GM19328 (cell line): Measurements from ENCODE around the gene VPS51.
"Not testable (repeated sequence)": the region's sequence is repeated elsewhere in the genome, so short reads cannot be mapped to it uniquely, and the experiment has no call there.

Experiments
- ATAC-seq: cut with Tn5 transposase; IDR thresholded peaks from one replicate; pipeline ENCODE4 v1.9.1; 2021; ENCODE audit warnings: mild to moderate bottlenecking, moderate library complexity; ENCODE audit not compliant: unreplicated experiment

VPS51 gene

GRCh38 chr11:65118097-65118837 lies 22.3 kb downstream of the VPS51 start:
- no peak for ATAC-seq

DNA sequence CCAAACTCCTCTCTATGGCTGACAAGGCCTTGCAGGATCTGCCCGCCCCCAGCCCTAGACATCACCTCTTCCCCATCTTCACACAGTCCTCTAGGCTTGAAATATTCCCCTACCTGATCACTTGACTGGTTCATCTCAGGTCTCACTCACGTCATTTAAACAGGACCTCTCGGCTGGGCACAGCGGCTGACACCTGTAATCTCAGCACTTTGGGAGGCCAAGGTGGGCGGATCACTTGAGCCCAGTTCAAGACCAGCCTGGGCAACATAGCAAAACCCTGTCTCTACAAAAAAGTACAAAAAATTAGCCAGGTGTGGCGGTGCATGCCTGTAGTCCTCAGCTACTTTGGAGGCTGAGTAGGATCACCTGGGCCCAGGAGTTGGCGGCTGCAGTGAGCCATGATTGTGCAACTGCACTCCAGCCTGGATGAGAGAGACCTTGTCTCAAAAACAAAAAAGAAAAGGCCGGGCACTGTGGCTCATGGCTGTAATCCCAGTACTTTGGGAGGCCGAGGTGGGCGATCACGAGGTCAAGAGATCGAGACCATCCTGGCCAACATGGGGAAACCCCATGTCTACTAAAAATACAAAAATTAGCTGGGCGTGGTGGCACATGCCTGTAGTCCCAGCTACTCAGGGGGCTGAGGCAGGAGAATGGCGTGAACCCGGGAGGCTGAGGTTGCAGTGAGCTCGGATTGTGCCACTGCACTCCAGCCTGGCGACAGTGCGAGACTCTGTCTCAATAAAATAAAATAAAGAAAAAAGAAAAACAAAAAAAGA lies 23.1 kb downstream of the VPS51 start:
- ATAC-seq = not testable (repeated sequence)

GRCh38 chr11:65119670-65119995 lies 23.6 kb downstream of the VPS51 start:
- no peak for ATAC-seq

DNA sequence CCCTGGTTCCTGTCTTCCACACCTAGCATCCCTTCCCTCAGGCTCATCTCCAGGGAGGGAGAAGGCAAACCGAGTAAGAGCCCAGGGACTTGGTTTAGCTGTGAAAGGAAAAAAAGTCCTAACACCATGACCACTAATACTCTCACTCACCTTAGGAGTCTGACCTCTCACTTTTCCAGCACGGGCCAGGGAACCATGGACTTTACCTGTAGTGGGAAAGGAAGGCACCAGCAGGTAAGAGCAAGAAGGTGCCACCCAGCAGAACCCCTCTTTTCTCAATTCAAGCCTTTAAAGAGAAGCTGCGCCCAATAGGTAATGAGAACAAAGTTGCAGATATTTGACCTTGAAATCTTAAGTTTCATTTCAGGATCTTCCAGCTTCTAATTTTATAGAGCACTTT lies 24.8 kb downstream of the VPS51 start:
- no peak for ATAC-seq

DNA sequence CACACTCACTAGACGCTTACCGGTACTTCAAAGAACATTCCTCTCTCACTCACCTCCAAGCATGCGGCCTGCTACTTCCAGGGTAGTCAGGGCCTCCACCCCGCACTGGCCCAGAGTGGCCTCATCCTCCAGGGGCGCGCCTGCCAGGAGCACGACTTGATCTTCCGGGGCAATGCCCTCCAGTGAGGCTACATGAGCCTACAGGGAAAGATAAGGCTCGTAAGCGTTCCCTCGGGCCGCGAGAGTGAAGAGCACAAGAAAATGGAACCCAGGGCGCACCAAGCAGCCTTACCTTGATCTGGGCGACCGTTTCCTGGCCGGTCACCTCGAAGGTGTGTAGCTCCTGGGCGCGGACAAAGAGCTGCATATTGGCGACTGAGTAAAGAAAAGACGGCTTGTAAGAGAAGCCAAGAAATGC lies 25.4 kb downstream of the VPS51 start:
- no peak for ATAC-seq

- ATAC-seq = peak; percentile 60
Measured at GRCh38 chr11:65121865-65122696, 26.1 kb downstream of the VPS51 start, which contains the start of the genes FAU and MRPL49. Gene FAU (minus strand): TSS chr11:65122134. CDS start chr11:65121813, 321 bp downstream. Gene MRPL49 (plus strand): TSS chr11:65122321. CDS start chr11:65122347, 26 bp downstream.

DNA sequence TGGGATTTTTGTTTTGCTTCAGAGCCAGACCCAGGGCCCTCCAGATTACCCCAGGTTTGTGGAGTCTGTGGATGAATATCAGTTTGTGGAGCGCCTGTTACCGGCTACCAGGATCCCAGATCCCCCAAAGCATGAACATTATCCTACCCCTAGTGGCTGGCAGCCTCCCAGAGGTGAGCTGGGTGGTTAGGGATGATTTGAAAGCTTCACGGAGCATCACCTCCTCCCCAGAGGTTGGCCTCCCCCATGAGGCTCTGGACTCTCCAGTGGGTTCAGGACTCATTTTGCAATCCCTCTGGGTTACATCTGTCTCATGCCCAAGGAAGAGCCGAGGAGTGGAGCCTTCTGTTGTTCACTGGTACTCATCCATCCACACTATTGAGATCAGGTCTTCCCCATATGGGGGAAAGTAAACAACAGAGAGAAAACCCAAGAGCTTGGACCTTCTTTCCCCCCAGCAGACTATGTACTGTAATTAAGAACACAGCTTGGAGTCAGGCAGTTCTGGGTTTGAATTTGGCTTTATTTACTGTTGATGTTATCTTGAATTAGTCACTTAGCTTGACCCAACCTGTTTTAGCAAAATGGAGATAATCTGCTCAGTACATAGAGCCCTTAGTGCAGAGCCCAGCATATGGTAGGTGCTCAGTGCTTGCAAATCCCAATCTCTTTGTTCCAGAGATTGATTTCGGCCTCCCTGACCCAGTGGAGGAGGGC lies 28.6 kb downstream of the VPS51 start:
- ATAC-seq = no peak

DNA sequence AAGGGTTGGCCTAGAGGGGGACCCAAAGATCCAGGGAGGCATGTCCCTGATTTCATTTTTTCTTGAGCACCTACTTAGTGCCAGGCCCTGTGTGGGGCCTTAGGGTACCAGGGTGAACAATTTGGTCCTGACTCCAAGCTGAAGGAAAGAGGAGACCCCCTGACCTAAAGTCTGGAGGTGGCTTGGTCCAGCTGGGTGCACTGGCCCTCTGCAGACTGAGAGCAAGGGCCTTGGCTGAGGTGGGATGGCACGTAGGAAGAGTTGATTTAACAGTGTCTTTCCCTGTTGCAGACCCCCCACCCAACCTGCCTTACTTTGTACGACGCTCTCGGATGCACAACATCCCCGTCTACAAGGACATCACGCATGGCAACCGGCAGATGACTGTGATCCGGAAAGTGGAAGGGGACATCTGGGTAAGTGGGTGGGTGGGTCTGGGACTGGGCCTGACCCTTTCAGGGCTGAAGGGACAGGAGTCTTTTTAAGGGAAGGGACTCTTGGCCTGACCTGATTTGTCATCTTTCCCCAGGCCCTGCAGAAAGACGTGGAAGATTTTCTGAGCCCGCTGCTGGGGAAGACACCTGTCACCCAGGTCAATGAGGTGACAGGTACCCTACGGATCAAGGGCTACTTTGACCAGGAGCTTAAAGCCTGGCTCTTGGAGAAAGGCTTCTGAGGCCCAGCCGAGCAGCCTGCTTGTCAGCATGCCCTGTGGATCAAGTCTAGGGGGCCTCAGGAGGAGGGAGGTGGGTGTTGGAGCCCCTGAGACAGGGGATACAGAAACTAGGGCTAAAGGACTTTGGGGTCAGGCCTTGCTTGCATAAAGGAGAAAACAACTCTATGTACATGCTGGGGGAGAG lies 29.4 kb downstream of the VPS51 start:
- ATAC-seq = no peak

- no peak for ATAC-seq
Measured at GRCh38 chr11:65126624-65127274, 30.7 kb downstream of the VPS51 start.

- ATAC-seq = no peak
Measured at GRCh38 chr11:65127473-65128181, 31.6 kb downstream of the VPS51 start.

DNA sequence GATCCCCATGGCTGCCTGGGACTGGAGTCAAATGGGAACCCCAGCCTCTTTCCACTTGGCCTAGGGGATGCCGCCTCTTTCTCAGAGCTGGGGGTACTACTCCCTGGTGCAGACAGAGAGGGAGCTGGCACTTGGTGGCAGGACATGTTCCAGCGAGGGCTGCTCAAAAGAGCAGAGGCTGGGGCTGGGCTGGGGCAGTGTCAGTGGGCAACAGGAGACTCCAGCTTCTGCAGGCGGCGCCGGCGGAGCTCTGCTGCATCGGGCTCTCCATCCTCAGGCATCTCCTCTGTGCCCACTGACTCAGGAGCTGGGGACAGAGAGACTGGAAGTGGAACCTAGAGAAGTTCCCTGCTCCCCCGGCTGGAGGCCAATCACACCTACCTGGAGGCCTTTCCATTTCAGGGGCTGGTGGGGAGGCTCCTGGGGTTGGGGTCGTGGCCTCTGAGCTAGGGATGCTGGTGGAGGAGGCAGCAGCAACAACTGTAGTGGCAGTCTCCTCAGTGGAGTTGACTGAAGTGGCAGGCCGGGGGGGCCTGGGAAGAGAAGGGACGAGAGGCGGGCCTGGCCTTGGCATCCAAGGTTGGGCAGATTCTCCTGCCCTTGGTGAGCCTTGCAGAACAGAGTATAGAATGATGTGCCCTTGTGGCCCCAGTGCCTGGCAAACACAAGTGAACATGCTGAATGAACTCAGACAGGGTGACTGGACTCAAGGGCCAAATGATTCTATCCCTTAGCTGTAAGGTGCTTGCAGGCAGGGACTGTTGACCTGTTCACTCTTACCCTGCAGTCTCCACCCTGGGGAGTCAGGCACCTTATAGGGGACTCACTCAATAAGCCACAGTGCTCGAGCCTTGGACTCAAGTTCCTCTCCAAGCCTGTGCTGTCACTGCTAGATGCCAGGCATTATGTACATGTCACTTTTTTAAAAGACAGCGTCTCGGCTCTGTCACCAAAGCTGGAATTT lies 32.5 kb downstream of the VPS51 start:
- ATAC-seq = no peak

DNA sequence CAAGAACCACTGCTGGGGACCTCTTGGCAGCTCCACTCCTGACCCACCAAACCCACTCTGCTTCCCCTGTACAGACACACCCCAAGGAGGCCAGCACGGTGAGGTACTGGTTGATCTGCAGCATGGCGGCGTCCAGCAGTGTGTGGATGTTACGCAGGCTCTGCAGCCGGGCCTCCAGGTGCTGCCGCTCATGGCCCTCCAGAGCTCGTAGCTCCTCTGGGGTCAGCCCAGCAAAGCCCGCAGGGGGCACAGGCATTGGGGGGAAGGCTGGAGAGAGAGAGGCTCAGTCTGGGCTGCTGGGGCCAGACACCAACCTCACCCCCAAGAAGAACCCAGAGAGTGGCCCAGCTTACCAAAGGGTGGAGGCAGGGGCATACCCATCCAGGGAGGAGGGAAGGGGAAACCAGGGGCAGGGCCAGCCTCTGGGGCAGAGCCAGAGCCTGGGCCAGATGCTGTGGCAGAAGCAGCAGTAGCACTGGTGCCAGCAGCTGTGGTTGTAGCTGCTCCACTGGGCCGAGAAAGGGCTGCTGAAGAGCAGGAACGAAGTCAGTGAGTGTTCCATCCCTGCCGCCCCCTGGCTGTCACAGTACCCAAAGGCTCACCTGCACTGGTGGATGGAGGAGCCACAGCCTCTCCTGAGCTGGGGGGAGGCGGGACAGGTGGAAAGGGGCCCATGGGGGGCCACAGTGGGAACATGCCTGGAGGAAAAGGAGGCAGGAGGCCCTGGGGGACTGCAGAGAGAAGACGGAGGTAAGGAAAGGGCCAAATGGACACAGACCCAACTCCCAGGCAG lies 33.8 kb downstream of the VPS51 start:
- ATAC-seq = no peak

GRCh38 chr11:65130631-65131416 lies 34.8 kb downstream of the VPS51 start:
- no peak for ATAC-seq

DNA sequence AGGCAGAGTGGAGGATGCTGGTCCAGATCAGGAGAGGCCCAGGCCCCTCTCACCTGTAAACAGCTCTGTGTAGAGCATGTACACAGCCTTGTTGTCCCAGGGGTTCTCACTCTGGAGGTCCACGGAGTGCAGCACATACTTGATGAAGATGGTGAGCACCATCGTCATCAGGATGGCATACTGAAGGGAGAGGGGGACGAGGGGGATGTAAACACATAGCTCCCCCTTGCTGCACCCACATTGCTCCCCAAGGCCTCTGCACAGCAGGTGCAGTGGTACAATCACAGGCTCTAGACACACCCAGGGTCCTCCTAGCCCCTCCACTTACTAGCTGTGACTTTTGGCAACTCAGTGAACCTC lies 35.4 kb downstream of the VPS51 start:
- ATAC-seq = no peak

GRCh38 chr11:65131895-65132237 lies 35.9 kb downstream of the VPS51 start:
- ATAC-seq = no peak
